ENCODE data around the gene COL8A2.

Gene COL8A2

DNA sequence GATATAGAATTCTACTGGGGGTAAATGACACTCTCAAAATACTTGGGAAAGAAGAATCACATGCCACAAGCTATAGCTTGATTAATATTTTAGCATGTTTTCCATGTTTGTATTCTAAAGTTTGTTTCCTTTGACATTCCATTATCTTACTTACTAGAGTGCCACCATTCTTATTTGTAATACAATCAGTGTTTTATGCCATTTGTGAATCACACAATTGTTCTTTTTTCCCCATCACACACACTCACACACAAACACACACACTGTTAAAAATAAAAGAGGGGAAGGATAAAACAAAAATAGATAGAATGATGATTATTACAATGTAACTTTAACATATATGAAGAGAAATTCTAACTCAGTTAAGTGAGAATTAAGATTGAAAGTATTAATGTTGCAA, 57.2 kb downstream of the COL8A2 start:
- Histone ChIP-seq H3K4me3 (ENCODE audit: low read depth, low read length, poor library complexity, severe bottlenecking) (no peak overlapping the region), H3K9me3 (ENCODE audit: low read length) (no peaks in the 10 kb centered on the region), H3K9ac (ENCODE audit: low read length) (no peak overlapping the region), H4K20me1 (ENCODE audit: insufficient read depth, low read length) (no peaks in the 10 kb centered on the region), H3K36me3 (ENCODE audit: insufficient read depth, low read length) (no peaks in the 10 kb centered on the region), H2AFZ (ENCODE audit: low read length) (no peak overlapping the region), H3K79me2 (ENCODE audit: insufficient read depth, low read length) (no peaks in the 10 kb centered on the region), H3K27me3 (ENCODE audit: insufficient read depth, low read length) (no peaks in the 10 kb centered on the region), H3K4me1 (ENCODE audit: insufficient read depth, low read length, severe bottlenecking) (no peaks in the 10 kb centered on the region), H3F3A (ENCODE audit: insufficient read depth, low read length) (no peaks in the 10 kb centered on the region), H3K4me2 (ENCODE audit: low read length) (no peak overlapping the region), H3K27ac (ENCODE audit: low read depth, low read length, poor library complexity, severe bottlenecking) (no peak overlapping the region), H3K9me2 (ENCODE audit: low read depth, low read length) (no peaks in the 10 kb centered on the region)
- TF ChIP-seq EZH2 (IDR thresholded peaks at IDR 0.05; ENCODE audit: borderline replicate concordance, low read length) (no peak), CTCF (IDR thresholded peaks at IDR 0.05; ENCODE audit: low read length) (no peak)

- Histone ChIP-seq H3K4me2 (ENCODE audit: low read length) (no peak overlapping the region), H3K9me3 (ENCODE audit: low read length) (no peaks in the 10 kb centered on the region), H3K4me3 (ENCODE audit: low read depth, low read length, poor library complexity, severe bottlenecking) (no peak overlapping the region), H2AFZ (ENCODE audit: low read length) (no peak overlapping the region), H3K79me2 (ENCODE audit: insufficient read depth, low read length) (no peaks in the 10 kb centered on the region), H3K27ac (ENCODE audit: low read depth, low read length, poor library complexity, severe bottlenecking) (no peak overlapping the region), H3K9ac (ENCODE audit: low read length) (no peak overlapping the region), H3K4me1 (ENCODE audit: insufficient read depth, low read length, severe bottlenecking) (no peaks in the 10 kb centered on the region), H3K36me3 (ENCODE audit: insufficient read depth, low read length) (no peaks in the 10 kb centered on the region), H3K27me3 (ENCODE audit: insufficient read depth, low read length) (no peaks in the 10 kb centered on the region), H3F3A (ENCODE audit: insufficient read depth, low read length) (no peaks in the 10 kb centered on the region), H4K20me1 (ENCODE audit: insufficient read depth, low read length) (no peaks in the 10 kb centered on the region), H3K9me2 (ENCODE audit: low read depth, low read length) (no peaks in the 10 kb centered on the region)
- TF ChIP-seq EZH2 (IDR thresholded peaks at IDR 0.05; ENCODE audit: borderline replicate concordance, low read length) (no peak), CTCF (IDR thresholded peaks at IDR 0.05; ENCODE audit: low read length) (no peak)
Measured at GRCh38 chr1:36062315-36062714, 62.7 kb downstream of the COL8A2 start.

- no peak overlapping the region for H2AFZ ChIP-seq (ENCODE audit: low read length)
- H3F3A ChIP-seq (ENCODE audit: insufficient read depth, low read length), result no peaks in the 10 kb centered on the region
- H3K27ac ChIP-seq (ENCODE audit: low read depth, low read length, poor library complexity, severe bottlenecking), result no peak overlapping the region
- no peaks in the 10 kb centered on the region for H4K20me1 ChIP-seq (ENCODE audit: insufficient read depth, low read length)
- TF ChIP-seq CTCF (IDR thresholded peaks at IDR 0.05; ENCODE audit: low read length) (no peak), EZH2 (IDR thresholded peaks at IDR 0.05; ENCODE audit: borderline replicate concordance, low read length) (no peak)
- H3K27me3 ChIP-seq (ENCODE audit: insufficient read depth, low read length), result no peaks in the 10 kb centered on the region
- no peaks in the 10 kb centered on the region for H3K4me1 ChIP-seq (ENCODE audit: insufficient read depth, low read length, severe bottlenecking)
- no peaks in the 10 kb centered on the region for H3K9me2 ChIP-seq (ENCODE audit: low read depth, low read length)
- no peak overlapping the region for H3K9ac ChIP-seq (ENCODE audit: low read length)
- H3K4me2 ChIP-seq (ENCODE audit: low read length), result no peak overlapping the region
- no peaks in the 10 kb centered on the region for H3K79me2 ChIP-seq (ENCODE audit: insufficient read depth, low read length)
- H3K9me3 ChIP-seq (ENCODE audit: low read length), result no peaks in the 10 kb centered on the region
- peaks cover 19% of the 10 kb centered on the region for H3K36me3 ChIP-seq (ENCODE audit: insufficient read depth, low read length)
- H3K4me3 ChIP-seq (ENCODE audit: low read depth, low read length, poor library complexity, severe bottlenecking), result no peak overlapping the region
Measured at GRCh38 chr1:36055706-36056105, 69.3 kb downstream of the COL8A2 start.

Measured in OCI-LY1 (cell line).